ENCODE data around the gene SCAMP2. TPM values are rescaled to one million over a fixed set of nuclear protein-coding genes. Genes with fewer than 3 reads are reported as not detected.
A peak's percentile ranks its signal among the peaks of the same experiment; 100 is the strongest.

The SCAMP2 gene
- total and polyA plus RNA-seq, 2 of the 13 experiments (the other 11 are each of a cell fraction or from before 2014, with no cell fraction given) = 34.8 to 121 TPM

DNA sequence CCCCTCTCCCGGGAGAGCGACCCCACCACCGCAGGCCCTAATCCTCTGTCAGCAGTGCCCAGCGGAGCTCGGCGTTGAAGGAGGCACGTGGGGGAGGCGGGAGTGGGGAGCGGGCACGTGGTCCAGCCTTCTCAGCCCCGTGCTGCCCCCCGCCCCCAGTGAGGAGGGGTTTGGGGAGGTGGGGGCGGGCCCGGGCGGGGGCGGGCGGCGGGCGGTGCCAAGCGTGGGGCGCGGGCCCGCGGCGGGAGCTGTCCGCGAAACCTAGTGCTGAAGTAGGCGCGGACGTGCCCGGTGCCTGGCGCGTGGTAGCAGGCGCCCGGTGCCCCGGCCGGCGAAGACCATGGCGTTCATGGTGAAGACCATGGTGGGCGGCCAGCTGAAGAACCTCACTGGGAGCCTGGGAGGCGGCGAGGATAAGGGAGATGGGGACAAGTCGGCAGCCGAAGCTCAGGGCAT lies 46.8 kb downstream of the SCAMP2 start, which contains the start of gene CPLX3 (continued):
- TF ChIP-seq, protein P1, sequence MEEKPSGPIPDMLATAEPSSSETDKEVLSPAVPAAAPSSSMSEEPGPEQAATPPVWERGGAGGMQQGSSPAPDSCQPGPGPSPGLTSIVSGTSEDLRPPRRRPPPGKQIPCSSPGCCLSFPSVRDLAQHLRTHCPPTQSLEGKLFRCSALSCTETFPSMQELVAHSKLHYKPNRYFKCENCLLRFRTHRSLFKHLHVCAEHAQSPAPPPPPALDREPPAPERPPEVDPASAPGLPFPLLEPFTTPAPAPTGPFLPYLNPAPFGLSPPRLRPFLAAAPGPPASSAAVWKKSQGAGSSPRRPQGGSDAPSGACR (CRISPR knock-in tag; IDR thresholded peaks at IDR 0.05) = no peak
- TF ChIP-seq, protein P2, sequence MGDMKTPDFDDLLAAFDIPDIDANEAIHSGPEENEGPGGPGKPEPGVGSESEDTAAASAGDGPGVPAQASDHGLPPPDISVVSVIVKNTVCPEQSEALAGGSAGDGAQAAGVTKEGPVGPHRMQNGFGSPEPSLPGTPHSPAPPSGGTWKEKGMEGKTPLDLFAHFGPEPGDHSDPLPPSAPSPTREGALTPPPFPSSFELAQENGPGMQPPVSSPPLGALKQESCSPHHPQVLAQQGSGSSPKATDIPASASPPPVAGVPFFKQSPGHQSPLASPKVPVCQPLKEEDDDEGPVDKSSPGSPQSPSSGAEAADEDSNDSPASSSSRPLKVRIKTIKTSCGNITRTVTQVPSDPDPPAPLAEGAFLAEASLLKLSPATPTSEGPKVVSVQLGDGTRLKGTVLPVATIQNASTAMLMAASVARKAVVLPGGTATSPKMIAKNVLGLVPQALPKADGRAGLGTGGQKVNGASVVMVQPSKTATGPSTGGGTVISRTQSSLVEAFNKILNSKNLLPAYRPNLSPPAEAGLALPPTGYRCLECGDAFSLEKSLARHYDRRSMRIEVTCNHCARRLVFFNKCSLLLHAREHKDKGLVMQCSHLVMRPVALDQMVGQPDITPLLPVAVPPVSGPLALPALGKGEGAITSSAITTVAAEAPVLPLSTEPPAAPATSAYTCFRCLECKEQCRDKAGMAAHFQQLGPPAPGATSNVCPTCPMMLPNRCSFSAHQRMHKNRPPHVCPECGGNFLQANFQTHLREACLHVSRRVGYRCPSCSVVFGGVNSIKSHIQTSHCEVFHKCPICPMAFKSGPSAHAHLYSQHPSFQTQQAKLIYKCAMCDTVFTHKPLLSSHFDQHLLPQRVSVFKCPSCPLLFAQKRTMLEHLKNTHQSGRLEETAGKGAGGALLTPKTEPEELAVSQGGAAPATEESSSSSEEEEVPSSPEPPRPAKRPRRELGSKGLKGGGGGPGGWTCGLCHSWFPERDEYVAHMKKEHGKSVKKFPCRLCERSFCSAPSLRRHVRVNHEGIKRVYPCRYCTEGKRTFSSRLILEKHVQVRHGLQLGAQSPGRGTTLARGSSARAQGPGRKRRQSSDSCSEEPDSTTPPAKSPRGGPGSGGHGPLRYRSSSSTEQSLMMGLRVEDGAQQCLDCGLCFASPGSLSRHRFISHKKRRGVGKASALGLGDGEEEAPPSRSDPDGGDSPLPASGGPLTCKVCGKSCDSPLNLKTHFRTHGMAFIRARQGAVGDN (CRISPR knock-in tag; IDR thresholded peaks at IDR 0.05) = peak; percentile 21; the same call in 1 of the 2 replicates
- no peak for TF ChIP-seq ZNF563 (CRISPR knock-in tag; IDR thresholded peaks at IDR 0.05)
- no peak for TF ChIP-seq SRY (CRISPR knock-in tag; IDR thresholded peaks at IDR 0.05)
- TF ChIP-seq TBX2 (CRISPR knock-in tag; IDR thresholded peaks at IDR 0.05; ENCODE audit: borderline replicate concordance) = no peak
- TF ChIP-seq KDM4B (CRISPR knock-in tag; IDR thresholded peaks at IDR 0.05) = no peak
- no peak for TF ChIP-seq POLR2AphosphoS5 (IDR thresholded peaks at IDR 0.05; ENCODE audit: low read depth, low read length)
- no peak for TF ChIP-seq ZNF644 (CRISPR knock-in tag; IDR thresholded peaks at IDR 0.05; ENCODE audit: low read depth)
- TF ChIP-seq HNRNPK (IDR thresholded peaks at IDR 0.05; ENCODE audit: low read depth, low read length, poor library complexity, severe bottlenecking) = no peak
- TF ChIP-seq ISX (CRISPR knock-in tag; conservative IDR thresholded peaks at IDR 0.05) = no peak
- TF ChIP-seq KAT8 (CRISPR knock-in tag; IDR thresholded peaks at IDR 0.05) = no peak
- TF ChIP-seq, protein P3, sequence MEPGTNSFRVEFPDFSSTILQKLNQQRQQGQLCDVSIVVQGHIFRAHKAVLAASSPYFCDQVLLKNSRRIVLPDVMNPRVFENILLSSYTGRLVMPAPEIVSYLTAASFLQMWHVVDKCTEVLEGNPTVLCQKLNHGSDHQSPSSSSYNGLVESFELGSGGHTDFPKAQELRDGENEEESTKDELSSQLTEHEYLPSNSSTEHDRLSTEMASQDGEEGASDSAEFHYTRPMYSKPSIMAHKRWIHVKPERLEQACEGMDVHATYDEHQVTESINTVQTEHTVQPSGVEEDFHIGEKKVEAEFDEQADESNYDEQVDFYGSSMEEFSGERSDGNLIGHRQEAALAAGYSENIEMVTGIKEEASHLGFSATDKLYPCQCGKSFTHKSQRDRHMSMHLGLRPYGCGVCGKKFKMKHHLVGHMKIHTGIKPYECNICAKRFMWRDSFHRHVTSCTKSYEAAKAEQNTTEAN (CRISPR knock-in tag; conservative IDR thresholded peaks at IDR 0.05) = 0 out of 2 replicates have a peak, but pooled peaks have one; percentile 27
- TF ChIP-seq, protein P4, sequence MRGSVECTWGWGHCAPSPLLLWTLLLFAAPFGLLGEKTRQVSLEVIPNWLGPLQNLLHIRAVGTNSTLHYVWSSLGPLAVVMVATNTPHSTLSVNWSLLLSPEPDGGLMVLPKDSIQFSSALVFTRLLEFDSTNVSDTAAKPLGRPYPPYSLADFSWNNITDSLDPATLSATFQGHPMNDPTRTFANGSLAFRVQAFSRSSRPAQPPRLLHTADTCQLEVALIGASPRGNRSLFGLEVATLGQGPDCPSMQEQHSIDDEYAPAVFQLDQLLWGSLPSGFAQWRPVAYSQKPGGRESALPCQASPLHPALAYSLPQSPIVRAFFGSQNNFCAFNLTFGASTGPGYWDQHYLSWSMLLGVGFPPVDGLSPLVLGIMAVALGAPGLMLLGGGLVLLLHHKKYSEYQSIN (CRISPR knock-in tag; IDR thresholded peaks at IDR 0.05; ENCODE audit: borderline replicate concordance) = no peak
- TF ChIP-seq FOXK2 (IDR thresholded peaks at IDR 0.05) = no peak
- TF ChIP-seq, protein P5, sequence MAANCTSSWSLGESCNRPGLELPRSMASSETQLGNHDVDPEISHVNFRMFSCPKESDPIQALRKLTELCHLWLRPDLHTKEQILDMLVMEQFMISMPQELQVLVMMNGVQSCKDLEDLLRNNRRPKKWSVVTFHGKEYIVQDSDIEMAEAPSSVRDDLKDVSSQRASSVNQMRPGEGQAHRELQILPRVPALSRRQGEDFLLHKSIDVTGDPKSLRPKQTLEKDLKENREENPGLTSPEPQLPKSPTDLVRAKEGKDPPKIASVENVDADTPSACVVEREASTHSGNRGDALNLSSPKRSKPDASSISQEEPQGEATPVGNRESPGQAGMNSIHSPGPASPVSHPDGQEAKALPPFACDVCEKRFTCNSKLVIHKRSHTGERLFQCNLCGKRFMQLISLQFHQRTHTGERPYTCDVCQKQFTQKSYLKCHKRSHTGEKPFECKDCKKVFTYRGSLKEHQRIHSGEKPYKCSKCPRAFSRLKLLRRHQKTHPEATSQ (CRISPR knock-in tag; IDR thresholded peaks at IDR 0.05; ENCODE audit: borderline replicate concordance) = no peak
- no peak for TF ChIP-seq FOXO1 (CRISPR knock-in tag; IDR thresholded peaks at IDR 0.05)
- no peak for TF ChIP-seq RFX5 (IDR thresholded peaks at IDR 0.05; ENCODE audit: low read depth, low read length)
- TF ChIP-seq SOX6 (IDR thresholded peaks at IDR 0.05) = no peak
- no peak for TF ChIP-seq SOX6 (CRISPR knock-in tag; IDR thresholded peaks at IDR 0.05)
- TF ChIP-seq, protein P6, sequence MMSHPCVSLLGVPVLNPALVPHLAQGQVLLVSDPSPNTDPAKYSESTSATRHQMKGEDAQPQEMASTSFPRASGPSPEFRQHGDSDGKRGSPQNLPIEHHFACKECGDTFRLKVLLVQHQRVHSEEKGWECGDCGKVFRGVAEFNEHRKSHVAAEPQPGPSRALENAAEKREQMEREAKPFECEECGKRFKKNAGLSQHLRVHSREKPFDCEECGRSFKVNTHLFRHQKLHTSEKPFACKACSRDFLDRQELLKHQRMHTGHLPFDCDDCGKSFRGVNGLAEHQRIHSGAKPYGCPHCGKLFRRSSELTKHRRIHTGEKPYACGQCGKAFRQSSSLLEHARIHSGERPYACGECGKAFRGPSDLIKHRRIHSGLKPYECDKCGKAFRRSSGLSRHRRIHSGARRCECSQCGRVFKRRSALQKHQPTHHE (CRISPR knock-in tag; IDR thresholded peaks at IDR 0.05; ENCODE audit: borderline replicate concordance) = no peak

Data from HepG2 (cell line).